Measurements from ENCODE around the gene TLCD2.
"Not testable (repeated sequence)": the region's sequence is repeated elsewhere in the genome, so short reads cannot be mapped to it uniquely, and the experiment has no call there.

Gene TLCD2, protein sequence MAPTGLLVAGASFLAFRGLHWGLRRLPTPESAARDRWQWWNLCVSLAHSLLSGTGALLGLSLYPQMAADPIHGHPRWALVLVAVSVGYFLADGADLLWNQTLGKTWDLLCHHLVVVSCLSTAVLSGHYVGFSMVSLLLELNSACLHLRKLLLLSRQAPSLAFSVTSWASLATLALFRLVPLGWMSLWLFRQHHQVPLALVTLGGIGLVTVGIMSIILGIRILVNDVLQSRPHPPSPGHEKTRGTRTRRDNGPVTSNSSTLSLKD

DNA sequence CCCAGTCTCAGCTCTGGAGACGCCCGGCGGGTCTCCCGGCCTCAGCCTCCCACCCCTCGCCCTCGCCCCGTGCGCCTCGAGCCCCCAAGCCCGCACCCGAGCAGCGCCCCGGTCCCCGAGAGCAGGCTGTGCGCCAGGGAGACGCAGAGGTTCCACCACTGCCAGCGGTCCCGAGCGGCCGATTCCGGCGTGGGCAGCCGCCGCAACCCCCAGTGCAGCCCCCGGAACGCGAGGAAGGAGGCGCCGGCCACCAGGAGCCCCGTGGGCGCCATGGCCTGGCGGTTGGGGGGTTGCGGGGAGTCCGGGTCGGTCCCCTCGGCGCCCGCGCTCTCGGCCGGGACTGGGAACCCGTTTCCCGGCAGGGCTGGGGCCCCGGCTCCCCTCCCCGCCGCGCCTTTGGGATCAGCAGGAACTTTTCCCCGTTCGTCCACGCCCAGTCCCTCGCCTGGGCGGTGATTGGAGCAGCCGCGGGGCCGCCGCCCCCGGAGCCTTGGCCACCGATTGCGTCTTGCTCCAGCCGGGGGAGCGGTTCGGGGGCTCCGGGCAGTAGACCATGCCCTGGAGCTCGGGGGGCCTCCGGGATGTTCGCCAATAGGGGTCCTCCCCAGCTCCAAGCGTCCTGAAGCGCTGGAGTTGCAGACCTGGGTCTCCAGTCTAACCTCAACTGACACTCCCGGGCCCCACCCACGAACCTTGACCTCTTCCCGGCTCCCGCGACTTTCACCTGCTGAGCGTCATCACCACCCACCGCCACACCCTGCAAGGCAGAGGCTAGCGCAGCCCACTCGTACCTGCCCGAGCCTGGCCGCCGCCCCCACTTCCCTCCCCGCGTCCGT is at the start of gene TLCD2:
TSS of gene TLCD2 (minus strand) at position 407 of the 836 bp plus-strand sequence. CDS start at position 272, 135 bp downstream.
- no peak for DNase-seq (ENCODE audit: low read depth, low spot score)

DNA sequence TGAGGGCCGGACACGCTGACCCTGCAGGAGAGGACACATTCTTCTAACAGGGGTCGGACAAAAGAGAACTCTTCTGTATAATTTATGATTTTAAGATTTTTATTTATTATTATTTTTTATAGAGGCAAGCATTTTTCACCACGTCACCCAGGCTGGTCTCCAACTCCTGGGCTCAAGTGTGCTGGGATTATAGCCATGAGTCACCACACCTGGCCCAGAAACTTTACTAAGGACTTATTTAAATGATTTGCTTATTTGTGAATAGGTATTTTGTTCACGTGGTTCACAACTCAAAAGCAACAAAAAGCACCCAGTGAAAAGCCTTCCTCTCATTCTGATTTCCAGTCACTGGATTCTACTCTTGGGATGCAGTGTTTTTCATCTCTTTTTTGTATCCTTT is 49.4 kb upstream of the TLCD2 start:
- no peak for DNase-seq (ENCODE audit: low read depth, low spot score)

DNA sequence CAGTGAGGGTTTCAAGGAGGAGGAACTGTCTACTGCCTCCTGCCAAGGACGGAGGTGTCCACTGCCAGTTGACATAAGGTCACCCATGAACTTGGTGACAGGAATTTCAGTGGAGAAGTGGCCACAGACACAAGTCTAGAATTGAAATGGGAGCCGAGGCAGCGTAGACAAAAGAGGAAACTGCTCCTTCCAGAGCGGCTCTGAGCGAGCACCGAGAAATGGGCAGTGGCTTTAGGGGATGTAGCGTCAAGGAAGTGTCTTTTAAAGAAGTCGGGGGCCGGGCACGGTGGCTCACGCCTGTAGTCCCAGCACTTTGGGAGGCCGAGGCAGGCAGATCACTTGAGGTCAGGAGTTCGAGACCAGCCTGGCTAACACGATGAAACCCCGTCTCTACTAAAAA is 48.6 kb upstream of the TLCD2 start:
- DNase-seq (ENCODE audit: low read depth, low spot score): no peak

DNA sequence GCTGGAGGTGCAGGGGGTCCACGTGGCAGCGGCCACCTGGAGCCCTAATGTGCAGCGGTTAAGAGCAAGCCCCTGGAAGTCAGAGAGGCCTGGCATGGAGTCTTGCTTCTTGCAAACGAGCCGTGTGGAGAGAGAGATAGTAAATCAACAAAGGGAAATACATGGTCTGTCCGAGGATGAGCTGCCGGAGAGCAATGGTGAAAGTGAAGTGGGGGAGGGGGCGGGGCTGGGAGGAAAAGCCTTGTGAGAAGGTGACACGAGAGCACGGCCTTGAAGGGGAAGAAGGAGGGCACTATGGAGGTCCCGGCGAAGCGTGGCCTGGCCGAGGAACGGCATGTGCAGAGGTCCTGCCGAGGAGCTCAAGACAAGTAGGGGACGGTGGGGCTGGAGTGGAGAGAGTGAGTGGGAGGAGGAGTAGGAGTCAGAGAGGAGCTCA is 45.7 kb upstream of the TLCD2 start:
- no peak for DNase-seq (ENCODE audit: low read depth, low spot score)

DNA sequence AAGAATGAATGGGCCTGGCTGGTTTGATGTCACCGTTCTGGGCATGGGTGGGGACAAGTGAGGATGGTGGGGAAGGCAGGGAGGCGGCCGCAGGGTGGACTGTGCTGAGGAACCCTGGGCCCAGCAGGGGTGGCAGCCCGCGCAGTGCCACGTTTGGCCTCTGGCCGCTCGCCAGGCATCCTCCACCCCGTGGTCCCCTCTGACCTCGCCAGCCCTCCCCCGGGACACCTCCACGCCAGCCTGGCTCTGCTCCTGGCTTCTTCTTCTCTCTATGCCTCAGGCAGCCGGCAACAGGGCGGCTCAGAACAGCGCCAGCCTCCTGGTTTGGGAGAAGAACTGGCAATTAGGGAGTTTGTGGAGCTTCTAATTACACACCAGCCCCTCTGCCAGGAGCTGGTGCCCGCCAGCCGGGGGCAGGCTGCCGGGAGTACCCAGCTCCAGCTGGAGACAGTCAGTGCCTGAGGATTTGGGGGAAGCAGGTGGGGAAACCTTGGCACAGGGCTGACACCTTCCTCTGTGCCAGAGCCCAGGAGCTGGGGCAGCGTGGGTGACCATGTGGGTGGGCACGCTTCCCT is 45.2 kb upstream of the TLCD2 start:
- no peak for DNase-seq (ENCODE audit: low read depth, low spot score)

DNA sequence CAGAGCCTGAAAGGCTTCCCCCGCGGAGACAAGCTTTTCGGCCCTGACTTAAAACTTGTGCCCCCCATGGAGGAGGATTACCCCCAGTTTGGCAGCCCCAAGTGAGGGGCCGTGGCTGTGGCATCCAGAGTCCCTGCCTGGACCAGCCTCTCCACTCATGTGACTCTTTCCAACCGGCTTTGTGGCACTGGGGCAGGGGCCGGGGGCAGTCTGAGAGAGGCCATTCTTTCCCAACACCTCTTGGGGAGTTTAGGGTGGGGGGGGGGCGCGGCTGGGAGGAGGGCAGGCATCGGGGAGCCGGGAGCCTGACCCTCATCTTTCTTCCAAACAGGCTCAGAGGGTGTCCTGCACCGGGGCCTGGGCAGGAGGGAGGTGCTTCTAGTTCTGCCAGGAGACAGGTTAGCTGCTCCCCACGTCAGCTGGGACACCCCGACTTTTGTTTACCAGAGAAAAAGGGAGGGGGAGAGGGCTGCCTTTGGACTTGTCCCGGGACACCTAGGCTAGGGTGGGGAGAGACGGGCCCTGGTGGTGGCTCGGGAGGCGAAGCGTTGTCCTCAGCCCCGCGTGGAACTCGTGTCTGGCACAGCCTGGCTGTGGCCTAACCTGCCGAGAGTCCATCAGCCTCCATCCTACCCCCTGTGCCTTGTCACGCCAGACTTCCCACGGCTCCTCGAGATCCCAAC is 44.4 kb upstream of the TLCD2 start:
- no peak for DNase-seq (ENCODE audit: low read depth, low spot score)

DNA sequence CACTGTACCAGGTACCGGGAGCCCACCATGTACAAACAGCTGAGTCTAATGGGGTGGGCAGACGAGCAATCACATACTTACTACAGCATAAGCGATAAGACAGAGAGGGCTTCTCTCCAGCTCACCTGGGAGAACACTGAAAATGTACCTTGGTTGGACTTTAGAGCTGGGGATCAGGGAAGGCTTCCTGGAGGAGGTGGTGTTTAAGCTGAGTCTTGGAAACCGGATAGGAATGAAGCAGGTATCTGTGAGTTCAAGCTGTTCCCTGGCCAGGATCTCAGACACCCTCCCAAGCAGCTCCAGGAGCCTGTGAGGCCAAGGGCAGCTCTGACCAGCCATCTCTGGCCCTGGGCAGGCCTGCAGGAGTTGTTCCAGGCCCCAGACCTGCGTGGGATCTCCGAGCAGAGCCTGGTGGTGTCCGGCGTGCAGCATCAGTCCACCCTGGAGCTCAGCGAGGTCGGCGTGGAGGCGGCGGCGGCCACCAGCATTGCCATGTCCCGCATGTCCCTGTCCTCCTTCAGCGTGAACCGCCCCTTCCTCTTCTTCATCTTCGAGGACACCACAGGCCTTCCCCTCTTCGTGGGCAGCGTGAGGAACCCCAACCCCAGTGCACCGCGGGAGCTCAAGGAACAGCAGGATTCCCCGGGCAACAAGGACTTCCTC is 43.7 kb upstream of the TLCD2 start:
- no peak for DNase-seq (ENCODE audit: low read depth, low spot score)

DNA sequence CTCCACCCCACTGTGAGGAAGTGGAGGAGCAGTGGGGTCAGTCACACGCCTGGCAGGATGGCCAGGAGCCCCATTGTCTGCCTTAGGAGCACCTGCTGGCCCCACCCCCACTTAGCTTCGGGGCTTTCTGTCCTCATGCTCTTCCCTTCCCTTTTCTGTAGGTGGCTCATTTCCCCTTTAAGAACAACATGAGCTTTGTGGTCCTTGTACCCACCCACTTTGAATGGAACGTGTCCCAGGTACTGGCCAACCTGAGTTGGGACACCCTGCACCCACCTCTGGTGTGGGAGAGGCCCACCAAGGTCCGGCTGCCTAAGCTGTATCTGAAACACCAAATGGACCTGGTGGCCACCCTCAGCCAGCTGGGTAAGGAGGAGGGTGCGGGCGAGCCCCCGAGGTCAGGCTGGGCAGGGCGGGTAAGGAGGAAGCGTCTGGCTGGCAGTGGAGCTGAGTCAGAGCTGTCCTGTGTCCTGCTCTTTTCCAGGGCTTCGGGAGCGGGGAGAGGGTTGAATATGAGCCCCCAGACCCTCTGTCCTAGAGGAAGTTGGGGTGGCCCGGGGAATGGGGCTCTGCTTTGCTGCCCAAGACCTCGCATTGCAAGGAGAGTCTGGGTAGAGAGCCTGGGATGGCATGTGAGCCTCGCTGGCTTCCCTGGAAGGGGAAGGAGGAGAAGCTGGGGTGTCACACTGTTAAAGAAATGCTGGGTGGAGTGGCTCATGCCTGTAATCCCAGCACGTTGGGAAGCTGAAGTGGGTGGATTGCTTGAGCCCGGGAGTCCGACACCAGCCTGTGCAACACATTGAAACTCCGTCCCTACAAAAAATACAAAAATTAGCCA is 42.5 kb upstream of the TLCD2 start:
- DNase-seq (ENCODE audit: low read depth, low spot score): peak; percentile 61

DNA sequence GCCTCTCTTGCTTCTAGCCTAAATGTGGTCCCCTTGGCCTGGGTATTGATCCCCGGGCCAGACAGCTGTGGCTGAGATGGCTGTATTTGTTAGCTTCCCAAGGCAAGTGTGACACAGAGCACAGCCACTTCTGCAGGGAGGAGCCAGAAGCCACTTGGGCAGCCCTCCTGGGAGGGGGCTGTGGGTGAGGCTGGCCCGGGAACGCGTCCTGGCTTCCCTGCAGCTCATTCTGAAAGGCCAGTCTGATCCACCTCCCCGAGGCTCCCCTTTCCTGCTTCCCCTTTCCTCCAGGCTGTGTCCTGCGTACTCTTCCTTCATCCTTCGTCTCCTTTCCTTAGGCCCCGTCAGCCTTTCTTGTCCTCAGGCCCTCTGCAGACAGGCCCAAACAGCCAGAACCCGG is 40.5 kb upstream of the TLCD2 start:
- DNase-seq (ENCODE audit: low read depth, low spot score): no peak

DNA sequence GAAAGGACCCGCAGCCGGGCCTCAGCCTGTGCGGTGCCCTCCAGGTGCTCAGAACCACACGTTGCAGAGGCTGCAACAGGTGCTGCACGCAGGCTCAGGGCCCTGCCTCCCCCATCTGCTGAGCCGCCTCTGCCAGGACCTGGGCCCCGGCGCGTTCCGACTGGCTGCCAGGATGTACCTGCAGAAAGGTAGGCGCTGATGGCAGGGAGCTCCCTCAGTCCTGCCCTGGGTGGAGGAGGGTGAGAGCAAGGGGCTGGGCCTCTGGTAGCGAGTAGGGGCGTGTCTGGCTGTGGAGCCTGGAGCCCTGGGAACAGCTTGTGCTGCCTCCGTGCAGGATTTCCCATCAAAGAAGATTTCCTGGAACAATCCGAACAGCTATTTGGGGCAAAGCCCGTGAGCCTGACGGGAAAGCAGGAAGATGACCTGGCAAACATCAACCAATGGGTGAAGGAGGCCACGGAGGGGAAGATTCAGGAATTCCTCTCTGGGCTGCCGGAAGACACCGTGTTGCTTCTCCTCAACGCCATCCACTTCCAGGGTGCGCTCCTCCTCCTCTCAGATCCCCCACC is 36.9 kb upstream of the TLCD2 start:
- no peak for DNase-seq (ENCODE audit: low read depth, low spot score)

DNA sequence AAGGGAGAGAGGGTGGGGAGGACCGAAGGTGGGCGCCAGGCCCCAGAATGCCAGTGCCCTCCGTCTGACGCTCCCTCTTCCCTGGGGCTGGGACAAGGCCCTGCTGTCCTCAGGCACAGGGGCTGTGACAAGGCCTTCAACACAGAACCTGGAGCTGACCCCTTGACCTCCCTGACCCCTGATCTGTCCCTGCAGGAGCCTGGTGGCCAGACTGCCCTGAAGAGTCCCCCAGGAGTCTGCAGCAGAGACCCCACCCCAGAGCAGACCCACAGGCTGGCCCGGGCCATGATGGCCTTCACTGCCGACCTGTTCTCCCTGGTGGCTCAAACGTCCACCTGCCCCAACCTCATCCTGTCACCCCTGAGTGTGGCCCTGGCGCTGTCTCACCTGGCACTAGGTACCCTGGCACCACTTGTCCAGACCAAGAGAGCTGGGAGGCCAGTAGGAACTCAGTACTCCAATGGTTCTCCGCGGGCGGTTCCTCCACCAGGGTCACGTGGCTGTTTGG is 35.4 kb upstream of the TLCD2 start:
- no peak for DNase-seq (ENCODE audit: low read depth, low spot score)

DNA sequence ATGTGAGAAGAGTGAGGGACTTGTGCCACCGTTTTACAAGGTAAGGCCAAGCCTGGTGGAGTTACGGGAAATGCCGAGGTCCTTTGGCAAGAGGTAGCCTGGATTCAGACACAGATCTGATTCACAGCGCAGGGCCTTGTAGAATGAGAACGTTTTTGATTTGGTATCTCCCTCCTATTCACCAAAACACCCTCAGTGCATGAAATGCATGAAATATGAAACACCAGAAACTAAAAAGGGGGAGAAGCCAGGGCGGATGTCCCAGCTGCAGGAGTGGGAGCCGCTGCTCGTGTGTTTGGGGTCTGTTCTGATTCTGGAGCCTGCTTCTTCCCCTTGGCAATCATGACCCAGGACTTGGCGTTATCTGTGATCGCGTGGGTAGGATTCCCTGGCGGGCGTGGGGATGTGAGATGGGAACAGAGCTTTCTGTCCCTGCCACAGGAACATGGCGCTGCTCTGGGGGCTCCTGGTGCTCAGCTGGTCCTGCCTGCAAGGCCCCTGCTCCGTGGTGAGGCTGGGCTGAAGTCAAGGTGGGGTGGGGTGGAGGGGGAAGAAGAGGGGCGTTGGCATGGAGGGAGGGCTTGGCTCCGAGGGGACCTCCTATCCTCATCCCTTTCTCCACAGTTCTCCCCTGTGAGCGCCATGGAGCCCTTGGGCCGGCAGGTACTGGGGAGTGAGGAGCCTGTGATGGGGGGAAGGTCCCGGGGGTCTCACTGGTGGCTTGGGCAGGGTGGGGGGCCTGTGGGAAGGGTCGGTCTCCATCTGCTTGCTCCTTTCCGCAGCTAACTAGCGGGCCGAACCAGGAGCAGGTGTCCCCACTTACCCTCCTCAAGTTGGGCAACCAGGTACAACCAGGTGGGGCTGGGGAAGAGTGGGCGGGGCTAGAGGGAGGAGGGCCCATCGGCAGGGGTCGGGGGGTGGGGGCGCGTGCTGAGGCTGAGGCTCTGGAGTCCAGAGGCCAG is 34.7 kb upstream of the TLCD2 start:
- DNase-seq (ENCODE audit: low read depth, low spot score): no peak

DNA sequence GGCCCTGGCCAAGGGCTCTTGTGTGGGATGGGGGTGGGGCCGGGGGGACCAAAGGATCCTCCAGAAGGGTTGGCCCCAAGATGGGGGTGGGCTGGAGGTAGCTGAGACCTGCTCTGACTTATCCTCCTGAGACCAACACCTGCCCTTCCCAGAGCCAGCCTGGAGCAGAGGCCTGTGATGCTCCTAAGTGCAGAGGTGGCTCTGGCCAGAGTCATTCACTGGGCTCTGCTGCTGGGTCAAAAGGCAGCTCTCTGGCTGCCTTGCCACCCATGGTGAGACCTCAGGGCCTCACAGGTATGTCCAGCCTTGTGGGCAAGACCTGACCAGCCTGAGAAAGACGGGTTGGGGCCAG is 32.9 kb upstream of the TLCD2 start:
- DNase-seq (ENCODE audit: low read depth, low spot score): no peak

DNA sequence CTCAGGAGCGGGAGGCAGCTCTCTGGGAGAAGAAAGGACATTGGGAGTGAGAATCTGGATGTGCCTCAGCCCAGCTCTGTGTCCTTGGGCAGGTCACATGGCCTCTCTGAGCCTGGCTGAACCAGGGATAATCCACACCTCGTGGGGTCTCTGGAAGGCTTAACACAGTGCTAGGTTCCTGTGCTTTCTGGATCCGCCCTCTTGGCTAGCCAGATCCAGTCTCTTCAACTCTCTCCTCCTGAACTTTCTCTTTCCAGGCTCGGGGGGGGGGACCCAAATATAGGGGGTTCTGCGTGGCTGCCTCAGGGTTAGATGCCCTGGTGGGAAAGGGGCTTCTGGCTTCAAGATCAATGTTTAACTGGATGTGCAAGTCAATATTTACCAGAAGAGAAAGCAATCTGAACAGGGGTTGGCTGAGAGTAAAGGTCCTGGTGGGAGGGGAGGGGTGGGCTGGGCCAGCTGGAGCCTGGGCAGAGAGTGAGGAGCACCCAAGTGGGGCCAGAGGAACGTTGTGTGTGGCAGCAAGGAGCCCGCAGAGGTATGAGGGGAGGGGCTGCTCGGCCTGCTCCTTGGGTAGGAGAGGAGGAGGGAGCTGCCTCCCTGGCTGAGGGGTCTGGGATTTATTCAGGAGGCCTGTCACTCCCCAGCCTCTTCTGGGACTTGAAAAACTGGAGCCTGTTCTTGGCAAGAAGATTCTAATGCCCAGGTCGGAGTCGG is 32.4 kb upstream of the TLCD2 start, which contains the start of gene SERPINF2:
TSS of gene SERPINF2 (plus strand) at position 501 of the 717 bp plus-strand sequence. CDS start 2,125 bp downstream, outside the sequence.
- DNase-seq (ENCODE audit: low read depth, low spot score): no peak

DNA sequence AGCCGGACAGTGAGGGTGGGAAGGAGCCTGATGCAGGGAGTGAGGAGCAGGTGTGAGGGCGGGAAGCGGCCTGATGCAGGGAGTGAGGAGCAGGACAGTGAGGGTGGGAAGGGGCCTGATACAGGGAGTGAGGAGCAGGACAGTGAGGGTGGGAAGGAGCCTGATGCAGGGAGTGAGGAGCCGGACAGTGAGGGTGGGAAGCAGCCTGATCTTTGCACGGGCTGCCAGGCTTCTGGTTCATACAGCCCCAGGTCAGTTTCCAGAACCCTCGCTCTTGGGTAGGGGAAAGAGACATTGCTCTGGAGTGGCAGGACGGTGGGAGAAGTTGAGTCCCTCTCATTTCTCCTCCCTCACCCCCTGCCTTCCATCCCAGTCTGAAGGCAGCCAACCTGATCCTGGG is 31.7 kb upstream of the TLCD2 start:
- not testable (repeated sequence) for DNase-seq (ENCODE audit: low read depth, low spot score)

DNA sequence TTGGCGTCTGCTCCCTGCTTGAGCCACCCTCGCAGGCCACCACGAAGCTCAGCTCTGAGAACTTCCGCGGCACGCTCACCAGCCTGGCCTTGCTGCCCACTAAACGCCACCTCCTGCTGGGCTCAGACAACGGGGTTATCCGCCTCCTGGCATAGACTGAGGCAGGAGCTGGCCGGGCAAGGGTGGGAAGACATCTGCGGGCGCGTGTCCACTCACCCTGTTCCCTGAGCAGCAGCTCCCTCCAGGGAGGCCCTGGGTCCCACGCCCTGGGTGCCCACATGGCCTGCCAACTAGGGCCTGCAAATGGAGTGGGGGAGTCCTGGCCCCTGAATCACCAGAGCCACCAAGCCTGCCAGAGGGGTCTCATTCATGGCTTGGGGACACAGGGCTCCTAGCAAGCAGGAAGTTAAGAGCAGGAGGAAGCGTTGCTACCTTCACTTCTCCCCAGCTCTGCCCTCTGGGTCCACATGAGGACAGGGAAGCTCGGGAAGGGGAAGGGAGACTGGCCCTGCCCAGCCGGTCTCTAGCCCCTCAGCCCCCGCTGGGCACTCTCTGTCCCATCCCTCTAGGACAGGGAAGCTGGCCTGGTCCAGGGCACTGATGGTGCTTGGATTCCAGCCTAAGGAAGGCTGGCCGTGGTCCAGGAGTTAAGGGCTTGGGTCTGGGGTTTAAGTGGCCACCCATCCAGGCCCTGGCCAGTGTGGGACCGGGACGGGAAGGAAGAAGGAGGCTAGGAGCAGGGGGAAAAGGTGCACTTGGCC is 27.5 kb upstream of the TLCD2 start:
- no peak for DNase-seq (ENCODE audit: low read depth, low spot score)
